ENCODE results near the gene RASEF.

RASEF gene

DNA sequence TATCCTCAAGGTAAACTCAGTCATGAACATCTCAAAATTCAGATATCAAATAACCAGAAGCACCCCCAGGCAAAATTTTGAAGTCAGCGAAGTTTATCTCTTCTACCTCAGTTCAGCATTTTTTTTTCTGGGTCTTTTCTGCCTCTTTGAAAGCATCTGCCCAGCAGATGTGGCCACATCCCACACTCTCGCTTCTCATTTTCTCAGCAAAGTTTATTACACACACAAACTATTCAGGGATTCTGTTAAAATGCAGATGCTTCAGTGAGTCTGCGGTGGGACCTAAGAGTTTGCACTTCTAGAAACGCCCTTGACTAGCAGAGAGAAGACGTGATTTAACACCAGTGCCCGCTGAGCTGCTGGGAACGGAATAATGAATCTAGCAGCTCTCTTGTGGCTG lies 19.3 kb downstream of the RASEF start:
- no peaks in the 10 kb centered on the region for H3K27me3 Mint-ChIP-seq
- H3K27ac Mint-ChIP-seq (ENCODE audit: low read depth), result no peak overlapping the region
- H3K4me3 Mint-ChIP-seq, result no peak overlapping the region
- ATAC-seq (replicated peaks; ENCODE audit: extremely low read depth, poor library complexity, severe bottlenecking) (no peak), DNase-seq (ENCODE audit: low spot score in 2 of 2) (no peak)
- no peaks in the 10 kb centered on the region for H3K36me3 Mint-ChIP-seq (ENCODE audit: insufficient read depth)
- peaks cover 7% of the 10 kb centered on the region for H3K9me3 Mint-ChIP-seq
- H3K4me1 Mint-ChIP-seq, result no peaks in the 10 kb centered on the region

- no peak for DNase-seq (ENCODE audit: low spot score in 2 of 2)
- ATAC-seq (replicated peaks; ENCODE audit: extremely low read depth, poor library complexity, severe bottlenecking), result no peak
- no peak overlapping the region for H3K4me3 Mint-ChIP-seq
- peaks cover 7% of the 10 kb centered on the region for H3K9me3 Mint-ChIP-seq
- H3K27ac Mint-ChIP-seq (ENCODE audit: low read depth), result no peak overlapping the region
- no peaks in the 10 kb centered on the region for H3K4me1 Mint-ChIP-seq
- H3K36me3 Mint-ChIP-seq (ENCODE audit: insufficient read depth), result no peaks in the 10 kb centered on the region
- H3K27me3 Mint-ChIP-seq, result no peaks in the 10 kb centered on the region
Observed at GRCh38 chr9:83041771-83042170, 21.2 kb downstream of the RASEF start.

DNA sequence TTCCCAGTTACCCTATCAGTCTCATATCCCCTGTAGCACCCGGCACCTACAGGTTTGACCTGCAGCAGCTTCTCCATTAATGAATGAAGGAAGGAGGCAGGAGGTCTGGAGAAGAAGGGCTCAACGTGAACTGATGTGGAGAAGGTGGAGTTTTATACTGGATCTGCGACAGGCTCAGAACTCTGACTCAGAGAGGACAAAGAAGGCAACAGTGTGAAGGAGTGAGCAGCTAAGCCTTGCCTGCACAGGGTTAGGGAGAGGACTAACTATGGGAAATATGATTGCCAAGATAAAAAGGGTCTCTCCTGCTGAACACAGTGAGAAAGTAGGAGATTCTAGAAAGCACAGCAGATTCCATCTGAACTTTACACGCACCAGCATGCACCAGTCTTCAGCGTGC lies 23.6 kb downstream of the RASEF start:
- Mint-ChIP-seq H3K36me3 (ENCODE audit: insufficient read depth) (no peaks in the 10 kb centered on the region), H3K27me3 (no peaks in the 10 kb centered on the region), H3K27ac (ENCODE audit: low read depth) (no peak overlapping the region), H3K4me3 (no peak overlapping the region), H3K4me1 (no peaks in the 10 kb centered on the region), H3K9me3 (peaks cover 7% of the 10 kb centered on the region)
- ATAC-seq (replicated peaks; ENCODE audit: extremely low read depth, poor library complexity, severe bottlenecking), result no peak
- DNase-seq (ENCODE audit: low spot score in 2 of 2), result no peak

DNA sequence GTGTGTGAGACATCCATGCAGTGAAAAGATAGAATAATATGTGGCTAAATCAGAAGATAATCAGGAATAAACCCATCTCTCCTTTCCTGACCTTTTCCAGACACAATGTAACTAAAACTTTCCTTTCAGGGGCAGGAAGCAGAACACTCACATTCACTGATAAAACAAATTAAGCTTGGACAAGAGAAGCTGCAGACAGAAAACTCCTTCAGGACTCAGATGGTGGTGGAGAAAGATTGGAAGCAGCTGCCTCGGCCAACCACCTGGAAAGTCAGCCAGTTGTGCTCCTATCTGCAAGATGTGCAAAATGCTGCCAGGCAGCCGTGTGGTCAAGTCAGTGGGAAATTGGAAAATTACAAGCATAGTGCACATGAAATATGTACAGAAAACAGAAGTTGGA lies 26.9 kb downstream of the RASEF start:
- peaks cover 12% of the 10 kb centered on the region for H3K9me3 Mint-ChIP-seq
- ATAC-seq (replicated peaks; ENCODE audit: extremely low read depth, poor library complexity, severe bottlenecking) (no peak), DNase-seq (ENCODE audit: low spot score in 2 of 2) (no peak)
- H3K4me3 Mint-ChIP-seq, result no peak overlapping the region
- no peaks in the 10 kb centered on the region for H3K27me3 Mint-ChIP-seq
- no peak overlapping the region for H3K27ac Mint-ChIP-seq (ENCODE audit: low read depth)
- no peaks in the 10 kb centered on the region for H3K4me1 Mint-ChIP-seq
- H3K36me3 Mint-ChIP-seq (ENCODE audit: insufficient read depth), result no peaks in the 10 kb centered on the region

DNA sequence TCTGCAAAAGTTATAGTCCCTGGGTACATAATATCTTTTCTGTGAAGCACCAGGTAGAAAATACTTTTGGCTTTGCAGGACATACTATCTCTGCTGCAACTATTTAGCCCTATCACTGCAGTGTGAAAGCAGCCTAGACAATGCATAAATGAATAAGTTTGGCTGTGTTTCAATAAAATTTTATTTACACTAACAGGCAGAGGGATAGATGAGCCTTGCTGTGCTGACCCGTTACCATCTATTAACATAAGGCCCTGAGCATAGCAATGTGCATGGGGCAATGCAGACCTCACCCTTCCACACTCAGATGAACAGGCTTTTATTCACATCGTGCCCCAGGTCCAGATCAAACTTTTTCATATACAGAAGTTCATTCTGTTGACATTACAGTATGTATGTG lies 27.8 kb downstream of the RASEF start:
- no peak for ATAC-seq (replicated peaks; ENCODE audit: extremely low read depth, poor library complexity, severe bottlenecking)
- peaks cover 12% of the 10 kb centered on the region for H3K9me3 Mint-ChIP-seq

GRCh38 chr9:83034587-83034986 lies 28.4 kb downstream of the RASEF start:
- no peaks in the 10 kb centered on the region for H3K4me1 Mint-ChIP-seq
- no peak for ATAC-seq (replicated peaks; ENCODE audit: extremely low read depth, poor library complexity, severe bottlenecking)
- no peak for DNase-seq (ENCODE audit: low spot score in 2 of 2)
- H3K4me3 Mint-ChIP-seq, result no peak overlapping the region
- H3K27me3 Mint-ChIP-seq, result no peaks in the 10 kb centered on the region
- no peak overlapping the region for H3K27ac Mint-ChIP-seq (ENCODE audit: low read depth)
- H3K36me3 Mint-ChIP-seq (ENCODE audit: insufficient read depth), result no peaks in the 10 kb centered on the region
- peaks cover 12% of the 10 kb centered on the region for H3K9me3 Mint-ChIP-seq

More for the DNA sequence above, 27.8 kb downstream of the RASEF start:
- no peaks in the 10 kb centered on the region for H3K27me3 Mint-ChIP-seq
- no peak overlapping the region for H3K4me3 Mint-ChIP-seq
- DNase-seq (ENCODE audit: low spot score in 2 of 2), result no peak
- no peak overlapping the region for H3K27ac Mint-ChIP-seq (ENCODE audit: low read depth)
- H3K4me1 Mint-ChIP-seq, result no peaks in the 10 kb centered on the region
- H3K36me3 Mint-ChIP-seq (ENCODE audit: insufficient read depth), result no peaks in the 10 kb centered on the region

DNA sequence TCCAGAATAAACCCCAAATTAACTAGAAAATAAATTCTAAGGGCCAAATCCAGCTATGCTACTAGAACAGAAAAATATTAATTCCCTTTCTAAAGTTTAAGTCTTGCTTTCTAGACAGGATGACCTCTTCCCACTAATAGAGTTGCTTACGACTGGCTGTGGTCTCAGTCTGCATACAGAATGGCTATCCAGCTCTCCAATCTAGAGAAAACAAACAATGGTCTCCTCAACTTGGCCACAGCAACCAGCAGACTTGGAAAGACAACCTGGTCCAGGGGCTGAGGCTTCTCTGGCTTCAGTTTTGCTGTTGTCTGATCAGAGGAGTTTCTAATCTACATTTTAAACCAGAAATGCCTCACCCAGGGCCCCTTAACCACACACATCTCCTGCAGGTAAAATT lies 28.9 kb downstream of the RASEF start:
- no peak for ATAC-seq (replicated peaks; ENCODE audit: extremely low read depth, poor library complexity, severe bottlenecking)
- H3K36me3 Mint-ChIP-seq (ENCODE audit: insufficient read depth), result no peaks in the 10 kb centered on the region

GRCh38 chr9:83032065-83032625 lies 30.8 kb downstream of the RASEF start:
- H3K4me3 Mint-ChIP-seq, result no peak overlapping the region
- no peaks in the 10 kb centered on the region for H3K27me3 Mint-ChIP-seq
- ATAC-seq (replicated peaks; ENCODE audit: extremely low read depth, poor library complexity, severe bottlenecking), result no peak
- no peaks in the 10 kb centered on the region for H3K4me1 Mint-ChIP-seq
- no peak overlapping the region for H3K27ac Mint-ChIP-seq (ENCODE audit: low read depth)
- no peak for DNase-seq (ENCODE audit: low spot score in 2 of 2)
- no peaks in the 10 kb centered on the region for H3K36me3 Mint-ChIP-seq (ENCODE audit: insufficient read depth)
- peaks cover 5% of the 10 kb centered on the region for H3K9me3 Mint-ChIP-seq

More for the DNA sequence above, 28.9 kb downstream of the RASEF start:
- H3K4me3 Mint-ChIP-seq, result no peak overlapping the region
- peaks cover 8% of the 10 kb centered on the region for H3K9me3 Mint-ChIP-seq
- no peak for DNase-seq (ENCODE audit: low spot score in 2 of 2)
- H3K4me1 Mint-ChIP-seq, result no peaks in the 10 kb centered on the region
- H3K27me3 Mint-ChIP-seq, result no peaks in the 10 kb centered on the region
- H3K27ac Mint-ChIP-seq (ENCODE audit: low read depth), result no peak overlapping the region

- Mint-ChIP-seq H3K4me1 (no peaks in the 10 kb centered on the region), H3K27ac (ENCODE audit: low read depth) (no peak overlapping the region), H3K27me3 (no peaks in the 10 kb centered on the region), H3K9me3 (peaks cover 5% of the 10 kb centered on the region), H3K36me3 (ENCODE audit: insufficient read depth) (no peaks in the 10 kb centered on the region), H3K4me3 (no peak overlapping the region)
- DNase-seq (ENCODE audit: low spot score in 2 of 2) (no peak), ATAC-seq (replicated peaks; ENCODE audit: extremely low read depth, poor library complexity, severe bottlenecking) (no peak)
Observed at GRCh38 chr9:83030391-83031107, 32.4 kb downstream of the RASEF start.

DNA sequence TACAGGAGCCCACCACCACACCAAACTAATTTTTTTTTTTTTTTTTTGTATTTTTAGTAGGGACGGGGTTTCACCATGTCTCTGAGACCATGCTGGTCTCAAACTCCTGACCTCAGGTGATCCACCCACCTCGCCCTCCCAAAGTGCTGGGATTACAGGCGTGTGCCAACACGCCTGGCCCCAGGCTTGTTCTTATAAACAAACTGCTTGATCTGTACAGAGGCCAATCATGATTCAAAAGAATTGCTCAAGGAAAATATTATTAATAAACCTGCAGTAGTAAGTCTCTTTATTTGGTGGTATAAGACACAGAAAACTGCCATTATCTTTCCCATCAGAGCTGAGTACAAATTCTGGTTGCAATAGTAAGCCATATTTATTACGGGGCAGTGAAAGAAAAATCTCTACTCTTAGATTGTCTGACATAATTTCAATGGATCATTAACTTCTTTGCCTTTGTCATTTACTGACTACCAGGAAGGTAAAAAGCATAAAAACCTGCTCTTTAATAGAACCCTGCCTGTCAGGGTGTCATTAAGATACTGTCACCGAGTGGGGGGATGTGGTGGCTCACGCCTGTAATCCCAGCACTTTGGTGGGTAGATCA lies 33.3 kb downstream of the RASEF start:
- no peak for DNase-seq (ENCODE audit: low spot score in 2 of 2)
- H3K4me1 Mint-ChIP-seq, result no peaks in the 10 kb centered on the region
- no peak overlapping the region for H3K4me3 Mint-ChIP-seq
- no peak for ATAC-seq (replicated peaks; ENCODE audit: extremely low read depth, poor library complexity, severe bottlenecking)
- H3K27ac Mint-ChIP-seq (ENCODE audit: low read depth), result no peak overlapping the region
- H3K36me3 Mint-ChIP-seq (ENCODE audit: insufficient read depth), result no peaks in the 10 kb centered on the region
- H3K27me3 Mint-ChIP-seq, result no peaks in the 10 kb centered on the region
- H3K9me3 Mint-ChIP-seq, result peaks cover 5% of the 10 kb centered on the region

DNA sequence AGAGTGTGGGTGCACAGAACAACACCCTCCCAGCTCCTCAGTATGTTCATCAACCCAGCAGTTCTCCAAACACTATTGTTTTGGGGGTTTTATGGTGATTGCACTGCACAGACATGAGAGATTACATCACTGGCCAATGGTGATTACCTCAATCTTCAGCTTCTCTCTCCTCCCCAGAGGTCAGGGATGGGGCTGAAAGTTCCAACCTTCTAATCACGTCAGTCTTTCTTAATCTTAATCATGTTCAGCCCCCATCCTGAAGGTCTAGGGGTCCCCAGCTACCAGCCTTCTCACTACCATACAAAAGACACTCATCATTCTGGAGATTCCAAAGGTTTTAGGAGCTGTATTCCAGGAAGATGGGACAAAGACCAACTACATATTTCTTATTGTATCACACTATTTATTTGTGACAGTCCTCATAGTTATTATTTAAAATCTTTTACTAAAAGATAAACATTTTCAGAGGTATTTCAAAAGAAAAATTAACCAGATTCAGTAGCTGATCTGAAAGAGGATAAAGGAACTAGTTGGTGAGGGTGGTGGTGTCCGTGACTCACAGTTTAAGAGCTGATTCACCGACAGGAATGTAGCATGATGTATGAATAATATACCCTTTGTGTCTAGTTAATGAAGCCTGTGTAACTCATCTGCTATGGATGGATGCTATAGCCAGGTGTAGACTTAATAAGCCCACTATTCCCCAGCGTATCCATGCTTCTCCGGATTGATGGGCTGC lies 35.6 kb downstream of the RASEF start:
- no peaks in the 10 kb centered on the region for H3K4me1 Mint-ChIP-seq
- no peak overlapping the region for H3K4me3 Mint-ChIP-seq
- H3K27ac Mint-ChIP-seq (ENCODE audit: low read depth), result no peak overlapping the region
- H3K9me3 Mint-ChIP-seq, result peaks cover 7% of the 10 kb centered on the region
- ATAC-seq (replicated peaks; ENCODE audit: extremely low read depth, poor library complexity, severe bottlenecking) (no peak), DNase-seq (ENCODE audit: low spot score in 2 of 2) (no peak)
- no peaks in the 10 kb centered on the region for H3K27me3 Mint-ChIP-seq
- no peaks in the 10 kb centered on the region for H3K36me3 Mint-ChIP-seq (ENCODE audit: insufficient read depth)

- ATAC-seq (replicated peaks; ENCODE audit: extremely low read depth, poor library complexity, severe bottlenecking) (no peak), DNase-seq (ENCODE audit: low spot score in 2 of 2) (no peak)
- Mint-ChIP-seq H3K9me3 (peaks cover 6% of the 10 kb centered on the region), H3K27me3 (no peaks in the 10 kb centered on the region), H3K4me1 (no peaks in the 10 kb centered on the region), H3K27ac (ENCODE audit: low read depth) (no peak overlapping the region), H3K36me3 (ENCODE audit: insufficient read depth) (no peaks in the 10 kb centered on the region), H3K4me3 (no peak overlapping the region)
Observed at GRCh38 chr9:83024506-83025125, 38.3 kb downstream of the RASEF start.

Data from central memory CD8-positive, alpha-beta T cell (primary cell).